GM18517 (cell line): ENCODE results near the gene RBM17.
"Not testable (repeated sequence)": the region's sequence is repeated elsewhere in the genome, so short reads cannot be mapped to it uniquely, and the experiment has no call there.

Experiments used
- ATAC-seq: cut with Tn5 transposase; IDR thresholded peaks from one replicate; pipeline ENCODE4 v1.9.1; 2021; ENCODE audit warnings: mild to moderate bottlenecking, moderate library complexity; ENCODE audit not compliant: unreplicated experiment

Gene RBM17

DNA sequence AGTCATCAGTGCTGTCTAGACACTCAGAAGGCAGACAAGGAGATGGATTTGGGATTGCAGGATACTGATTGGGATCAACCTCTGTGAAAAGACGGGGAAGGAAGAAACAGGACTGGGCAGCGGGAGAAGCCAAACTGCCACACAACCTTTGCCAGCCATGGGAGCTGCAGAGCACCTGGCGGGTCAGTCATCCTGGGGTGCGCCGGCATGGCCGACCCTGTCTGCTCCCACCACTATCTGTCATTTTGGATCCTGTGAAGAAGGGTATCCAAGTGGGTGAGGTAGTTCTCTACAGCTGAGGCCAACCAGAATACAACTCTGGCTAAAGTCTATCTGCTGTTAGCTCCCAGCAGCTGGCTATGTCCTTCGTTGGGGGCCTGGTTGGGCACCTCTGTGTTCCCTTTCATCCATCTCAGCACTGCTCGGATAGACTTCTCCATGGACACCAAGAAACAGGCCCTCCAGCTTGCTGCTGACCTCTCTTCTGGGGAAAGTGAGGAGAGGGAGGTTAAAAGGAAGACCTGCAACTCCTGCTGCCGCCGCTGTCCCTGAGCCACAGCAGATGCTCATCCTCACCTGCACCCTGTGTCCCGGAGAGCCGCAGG lies 11.7 kb upstream of the RBM17 start:
- no peak for ATAC-seq

DNA sequence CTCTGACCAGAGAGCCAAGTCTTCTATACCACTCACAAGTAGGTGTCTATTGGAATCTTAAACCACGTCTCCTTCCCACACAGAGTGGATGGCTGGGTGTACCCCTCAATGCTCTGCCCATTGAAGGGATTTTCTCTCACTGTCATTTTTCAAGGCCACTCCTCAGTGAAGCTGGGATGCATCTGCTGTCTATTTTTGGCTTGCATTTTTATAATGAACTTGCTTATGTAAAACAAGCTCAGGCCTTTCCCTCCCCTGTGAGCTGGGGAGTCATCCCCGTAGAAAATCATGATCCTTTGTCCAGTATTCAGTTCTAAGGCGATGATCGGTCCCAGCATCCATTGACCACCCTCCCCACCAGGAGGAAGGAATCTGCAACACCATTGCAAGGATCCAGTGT lies 9.8 kb upstream of the RBM17 start:
- no peak for ATAC-seq

DNA sequence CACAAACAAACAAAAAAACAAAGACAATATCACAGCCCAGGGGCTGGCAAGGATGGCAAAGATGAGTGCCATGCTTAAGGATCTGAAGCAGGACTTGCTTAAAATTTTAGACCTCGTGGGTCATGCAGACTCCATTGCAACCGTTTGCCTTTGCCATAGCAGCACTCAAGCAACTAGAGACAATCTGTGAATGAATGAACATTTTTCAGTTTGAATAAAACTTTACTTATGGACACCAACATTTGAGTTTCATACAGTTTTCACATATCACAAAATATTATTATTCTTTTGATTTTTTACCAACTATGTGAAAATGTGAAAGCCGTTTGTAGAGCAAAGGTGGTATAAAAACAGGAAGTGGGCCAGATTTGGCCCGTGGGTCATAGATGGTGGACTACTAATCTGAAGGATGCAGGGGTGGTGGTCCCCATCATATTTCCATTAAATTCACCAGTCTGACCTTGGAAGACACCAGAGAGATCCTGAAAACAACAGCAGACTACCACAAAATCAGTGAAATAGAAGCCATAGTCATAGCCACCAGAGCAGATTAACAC lies 8.3 kb upstream of the RBM17 start:
- ATAC-seq, result no peak

GRCh38 chr10:6082496-6083395 lies 6.1 kb upstream of the RBM17 start:
- no peak for ATAC-seq

GRCh38 chr10:6083523-6084475 lies 5.0 kb upstream of the RBM17 start:
- ATAC-seq, result no peak

GRCh38 chr10:6086375-6087233 lies 2.2 kb upstream of the RBM17 start:
- peak; percentile 49 for ATAC-seq

GRCh38 chr10:6089334-6090219 lies 743 bp downstream of the RBM17 start:
- no peak for ATAC-seq

- ATAC-seq, result no peak
Observed at GRCh38 chr10:6091630-6092029, 2.8 kb downstream of the RBM17 start.

- ATAC-seq, result no peak
Observed at GRCh38 chr10:6092731-6093130, 3.9 kb downstream of the RBM17 start.

- no peak for ATAC-seq
Observed at GRCh38 chr10:6095810-6096570, 7.2 kb downstream of the RBM17 start.

DNA sequence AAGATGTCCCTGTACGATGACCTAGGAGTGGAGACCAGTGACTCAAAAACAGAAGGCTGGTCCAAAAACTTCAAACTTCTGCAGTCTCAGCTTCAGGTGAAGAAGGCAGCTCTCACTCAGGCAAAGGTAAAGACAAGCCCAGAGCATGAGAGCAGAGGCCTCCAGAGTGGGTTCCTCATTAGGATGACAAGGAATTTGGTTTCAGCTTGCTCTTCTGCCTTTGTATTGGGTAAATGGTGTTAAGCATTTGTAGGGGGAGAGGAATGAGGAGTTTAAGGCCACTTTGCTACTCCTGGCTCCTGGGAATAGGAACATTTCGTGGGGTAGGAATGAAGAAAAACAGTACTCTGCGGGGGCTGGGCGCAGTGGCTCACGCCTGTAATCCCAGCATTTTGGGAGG lies 8.2 kb downstream of the RBM17 start:
- no peak for ATAC-seq

DNA sequence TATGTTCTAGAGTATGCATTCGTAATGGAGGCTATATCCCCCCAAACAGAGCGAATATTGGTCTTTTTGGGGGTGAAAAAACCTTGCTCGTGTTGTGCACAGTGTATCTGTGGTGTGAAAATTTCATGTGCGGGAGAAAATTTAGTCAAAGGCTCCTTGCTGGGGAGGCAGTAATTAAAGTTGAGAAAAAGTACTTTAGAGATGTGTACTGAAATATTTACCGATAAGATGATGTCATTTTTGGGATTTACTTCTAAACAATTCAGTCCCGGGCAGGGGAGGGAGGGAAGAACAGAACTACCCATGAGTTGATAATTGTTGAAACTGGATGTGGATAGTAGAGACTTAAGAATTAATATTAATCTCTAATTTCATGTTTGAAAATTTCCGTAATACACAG lies 9.3 kb downstream of the RBM17 start:
- ATAC-seq, result no peak

- ATAC-seq, result no peak
Observed at GRCh38 chr10:6100370-6100769, 11.5 kb downstream of the RBM17 start.

DNA sequence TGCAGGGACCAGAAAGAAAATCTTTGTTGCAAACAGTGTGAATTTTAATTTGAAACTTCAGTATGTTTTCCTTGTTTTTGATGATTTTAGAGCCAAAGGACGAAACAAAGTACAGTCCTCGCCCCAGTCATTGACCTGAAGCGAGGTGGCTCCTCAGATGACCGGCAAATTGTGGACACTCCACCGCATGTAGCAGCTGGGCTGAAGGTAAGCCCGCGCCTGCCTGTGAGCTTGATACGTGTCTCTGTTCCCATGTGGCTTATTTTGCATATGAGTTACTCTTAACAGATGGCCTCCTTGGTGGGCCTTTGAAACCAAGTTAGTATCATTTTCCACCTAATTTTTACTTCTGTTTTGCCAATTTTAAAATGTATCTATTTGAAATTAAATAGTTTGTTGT lies 12.3 kb downstream of the RBM17 start:
- peak; percentile 83 for ATAC-seq

- ATAC-seq, result no peak
Observed at GRCh38 chr10:6102128-6102527, 13.3 kb downstream of the RBM17 start.

- ATAC-seq, result no peak
Observed at GRCh38 chr10:6103591-6103990, 14.8 kb downstream of the RBM17 start.

DNA sequence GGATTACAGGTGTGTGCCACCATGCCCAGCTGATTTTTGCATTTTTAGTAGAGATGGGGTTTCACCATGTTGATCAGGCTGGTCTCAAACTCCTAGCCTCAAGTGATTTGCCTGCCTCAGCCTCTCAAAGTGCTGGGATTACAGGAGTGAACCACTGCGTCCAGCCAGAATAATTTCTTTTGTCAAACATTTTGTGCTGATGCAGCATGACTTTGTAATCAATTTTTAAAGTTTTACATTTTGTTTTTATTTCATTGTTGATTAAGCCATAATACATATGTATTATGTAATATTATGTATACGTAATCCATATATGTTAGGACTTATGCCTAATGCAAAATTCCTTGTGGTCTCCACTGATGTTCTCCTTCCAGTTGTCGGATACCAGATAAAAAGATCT lies 18.8 kb downstream of the RBM17 start:
- ATAC-seq, result not testable (repeated sequence)

GRCh38 chr10:6108072-6108471 lies 19.2 kb downstream of the RBM17 start:
- no peak for ATAC-seq
